Measurements from ENCODE around the gene TBC1D2.

TBC1D2 gene

DNA sequence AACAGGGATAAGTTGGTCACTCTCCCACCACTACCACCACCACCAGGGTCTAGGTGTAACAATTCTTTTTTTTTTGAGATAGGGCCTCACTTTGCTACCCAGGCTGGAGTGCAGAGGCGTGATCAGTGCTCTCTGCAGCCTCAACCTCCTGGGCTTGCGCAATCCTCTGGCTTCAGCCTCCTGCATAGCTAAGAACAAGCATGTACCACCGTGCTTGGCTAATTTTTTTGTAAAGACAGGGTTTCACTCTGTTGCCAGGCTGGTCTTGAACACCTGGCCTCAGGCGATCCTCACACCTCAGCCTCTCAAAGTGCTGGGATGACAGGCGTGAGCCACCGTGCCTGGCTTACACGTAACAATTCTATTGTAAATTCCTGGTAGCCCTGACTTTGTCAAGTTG lies 90.5 kb downstream of the TBC1D2 start:
- no peaks in the 10 kb centered on the region for H3K9me3 ChIP-seq (ENCODE audit: control insufficient read depth, low read length)
- no peaks in the 10 kb centered on the region for H3K36me3 ChIP-seq (ENCODE audit: control insufficient read depth, insufficient read depth, low read length)
- DNase-seq: no peak
- H3K4me1 ChIP-seq (ENCODE audit: control insufficient read depth, insufficient read depth, low read length, poor library complexity, severe bottlenecking): peaks cover 17% of the 10 kb centered on the region
- no peaks in the 10 kb centered on the region for H3K27me3 ChIP-seq (replicated peaks; ENCODE audit: control insufficient read depth, insufficient read depth, low read length, poor library complexity, severe bottlenecking)
- H3K4me3 ChIP-seq (ENCODE audit: insufficient read depth, low read depth, low read length, poor library complexity, severe bottlenecking): no peak overlapping the region
- H3K27ac ChIP-seq (ENCODE audit: insufficient read depth, low read length, poor library complexity, severe bottlenecking): no peak overlapping the region

DNA sequence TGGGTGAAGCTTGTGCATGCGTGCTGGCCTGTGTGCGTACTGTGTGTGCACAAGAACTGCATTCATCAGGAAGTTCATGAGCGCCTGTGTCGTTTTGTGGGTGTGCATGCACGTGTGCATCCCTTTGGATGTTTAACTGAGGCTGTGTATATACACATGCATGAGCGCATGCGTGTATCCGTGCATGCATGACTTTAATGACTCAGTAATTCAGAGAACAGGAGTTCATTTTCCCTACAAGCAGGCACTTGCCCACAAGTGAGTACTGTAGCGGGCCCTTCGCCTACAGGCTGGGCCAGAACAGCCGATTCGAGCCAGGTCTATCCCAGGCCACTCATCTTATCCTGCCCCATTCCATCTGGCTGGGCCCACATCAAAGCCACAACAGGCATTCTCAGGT lies 92.8 kb downstream of the TBC1D2 start:
- Histone ChIP-seq H3K4me1 (ENCODE audit: control insufficient read depth, insufficient read depth, low read length, poor library complexity, severe bottlenecking) (no peaks in the 10 kb centered on the region), H3K27me3 (replicated peaks; ENCODE audit: control insufficient read depth, insufficient read depth, low read length, poor library complexity, severe bottlenecking) (no peaks in the 10 kb centered on the region), H3K9me3 (ENCODE audit: control insufficient read depth, low read length) (no peaks in the 10 kb centered on the region), H3K27ac (ENCODE audit: insufficient read depth, low read length, poor library complexity, severe bottlenecking) (no peak overlapping the region), H3K4me3 (ENCODE audit: insufficient read depth, low read depth, low read length, poor library complexity, severe bottlenecking) (no peak overlapping the region), H3K36me3 (ENCODE audit: control insufficient read depth, insufficient read depth, low read length) (no peaks in the 10 kb centered on the region)
- no peak for DNase-seq

DNA sequence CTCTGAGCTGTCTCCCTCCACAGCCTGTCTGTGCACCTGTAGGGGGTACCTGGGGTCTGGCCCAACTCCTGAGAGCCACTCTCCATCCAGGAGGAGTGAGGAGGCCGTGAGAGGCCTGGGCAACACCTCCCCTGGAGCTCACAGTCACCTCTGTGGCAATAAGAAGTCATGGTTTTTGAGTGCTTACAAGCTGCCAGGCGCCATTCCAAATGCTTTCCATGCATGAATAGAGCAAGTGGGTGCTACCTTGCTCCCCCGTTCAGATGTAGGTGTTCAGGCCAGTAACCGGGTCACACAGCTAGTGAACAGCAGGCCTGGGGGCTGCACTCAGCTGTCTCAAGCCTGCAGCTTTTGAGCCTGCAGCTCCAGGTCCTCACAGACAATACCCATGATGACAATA lies 93.6 kb downstream of the TBC1D2 start:
- H3K36me3 ChIP-seq (ENCODE audit: control insufficient read depth, insufficient read depth, low read length): peaks cover 5% of the 10 kb centered on the region
- no peak overlapping the region for H3K27ac ChIP-seq (ENCODE audit: insufficient read depth, low read length, poor library complexity, severe bottlenecking)
- H3K4me1 ChIP-seq (ENCODE audit: control insufficient read depth, insufficient read depth, low read length, poor library complexity, severe bottlenecking): no peaks in the 10 kb centered on the region
- H3K4me3 ChIP-seq (ENCODE audit: insufficient read depth, low read depth, low read length, poor library complexity, severe bottlenecking): no peak overlapping the region
- no peak for DNase-seq
- H3K9me3 ChIP-seq (ENCODE audit: control insufficient read depth, low read length): no peaks in the 10 kb centered on the region
- no peaks in the 10 kb centered on the region for H3K27me3 ChIP-seq (replicated peaks; ENCODE audit: control insufficient read depth, insufficient read depth, low read length, poor library complexity, severe bottlenecking)

DNA sequence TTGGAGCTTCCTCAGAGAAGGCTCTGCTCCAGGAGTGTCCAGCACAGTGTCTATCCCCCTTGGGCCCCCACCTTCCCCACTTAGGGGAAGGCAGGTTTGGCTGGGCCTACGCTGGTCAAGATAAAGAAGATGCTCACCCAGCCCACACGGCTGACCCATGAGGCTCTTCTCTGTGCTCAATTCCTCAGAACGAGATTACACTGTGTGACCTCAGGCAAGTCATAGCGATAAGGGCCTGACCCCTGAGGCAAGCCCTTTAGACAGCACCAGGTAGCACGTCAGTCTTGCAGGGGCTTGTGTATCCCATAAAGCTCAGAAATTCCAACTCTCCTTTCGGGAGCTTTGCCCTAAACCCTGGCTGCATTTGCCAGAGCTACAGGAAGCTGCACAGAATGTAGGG lies 95.7 kb downstream of the TBC1D2 start:
- H3K4me3 ChIP-seq (ENCODE audit: insufficient read depth, low read depth, low read length, poor library complexity, severe bottlenecking): no peak overlapping the region
- no peak overlapping the region for H3K27ac ChIP-seq (ENCODE audit: insufficient read depth, low read length, poor library complexity, severe bottlenecking)
- DNase-seq: no peak
- H3K9me3 ChIP-seq (ENCODE audit: control insufficient read depth, low read length): no peaks in the 10 kb centered on the region
- peaks cover 9% of the 10 kb centered on the region for H3K36me3 ChIP-seq (ENCODE audit: control insufficient read depth, insufficient read depth, low read length)
- no peaks in the 10 kb centered on the region for H3K27me3 ChIP-seq (replicated peaks; ENCODE audit: control insufficient read depth, insufficient read depth, low read length, poor library complexity, severe bottlenecking)
- no peaks in the 10 kb centered on the region for H3K4me1 ChIP-seq (ENCODE audit: control insufficient read depth, insufficient read depth, low read length, poor library complexity, severe bottlenecking)

DNA sequence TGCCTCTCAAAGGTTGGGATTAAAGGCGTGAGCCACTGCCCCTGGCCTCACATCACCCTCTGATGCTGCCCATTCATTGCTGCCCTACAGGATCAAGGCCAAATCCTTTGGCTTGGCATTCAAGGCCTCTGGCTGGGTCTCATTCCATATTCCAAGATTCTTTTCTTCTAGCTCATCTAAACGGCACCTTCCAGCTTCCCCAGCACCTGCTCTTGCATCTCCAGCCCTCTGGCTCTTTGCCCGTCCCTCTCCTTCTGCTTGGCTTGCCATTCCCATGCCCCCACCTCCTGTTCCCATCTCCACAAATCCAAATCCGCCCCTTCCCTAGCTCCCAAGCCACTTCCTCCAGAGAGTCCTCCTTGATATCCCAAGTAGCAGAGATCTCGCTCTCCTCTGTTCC lies 96.1 kb downstream of the TBC1D2 start:
- DNase-seq: no peak

DNA sequence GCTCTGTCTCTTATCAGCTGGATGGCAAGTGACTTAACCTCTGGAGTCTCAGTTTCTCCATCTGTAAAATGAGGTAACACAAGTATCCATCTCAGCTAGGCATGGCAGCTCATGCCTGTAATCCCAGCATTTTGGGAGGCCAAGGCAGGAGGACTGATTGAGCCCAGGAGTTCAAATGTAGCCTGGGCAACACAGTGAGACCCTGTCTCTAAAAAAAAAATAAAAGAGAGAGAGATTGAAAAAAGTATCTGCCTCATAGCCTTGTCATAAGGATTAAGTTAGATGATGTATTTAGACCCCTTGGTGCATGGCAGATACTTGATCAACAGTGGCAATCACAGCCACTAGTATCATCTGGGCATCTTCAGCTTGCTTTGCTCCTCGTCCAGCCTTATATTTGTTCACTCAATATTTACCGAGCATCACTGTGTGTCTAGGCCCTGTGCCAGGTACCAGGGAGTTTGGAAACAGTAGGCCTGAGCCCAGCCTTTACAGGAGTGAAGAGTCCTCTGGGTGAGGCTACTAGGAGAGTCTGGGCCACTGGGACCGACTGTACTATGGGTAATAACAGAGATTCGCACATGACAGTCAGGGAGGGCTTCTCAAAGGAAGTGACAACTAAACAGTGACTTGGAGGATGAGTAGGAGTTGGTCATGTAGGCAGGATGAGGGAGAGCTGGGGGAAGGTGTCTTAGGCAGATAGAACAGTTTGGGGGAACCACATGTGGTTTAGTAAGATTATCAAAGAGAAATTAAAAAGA lies 97.2 kb downstream of the TBC1D2 start:
- Histone ChIP-seq H3K36me3 (ENCODE audit: control insufficient read depth, insufficient read depth, low read length) (peaks cover 9% of the 10 kb centered on the region), H3K27me3 (replicated peaks; ENCODE audit: control insufficient read depth, insufficient read depth, low read length, poor library complexity, severe bottlenecking) (no peaks in the 10 kb centered on the region)
- DNase-seq: no peak

More for the DNA sequence above, 96.1 kb downstream of the TBC1D2 start:
- Histone ChIP-seq H3K4me3 (ENCODE audit: insufficient read depth, low read depth, low read length, poor library complexity, severe bottlenecking) (no peak overlapping the region), H3K27me3 (replicated peaks; ENCODE audit: control insufficient read depth, insufficient read depth, low read length, poor library complexity, severe bottlenecking) (no peaks in the 10 kb centered on the region), H3K4me1 (ENCODE audit: control insufficient read depth, insufficient read depth, low read length, poor library complexity, severe bottlenecking) (no peaks in the 10 kb centered on the region), H3K36me3 (ENCODE audit: control insufficient read depth, insufficient read depth, low read length) (peaks cover 9% of the 10 kb centered on the region), H3K9me3 (ENCODE audit: control insufficient read depth, low read length) (no peaks in the 10 kb centered on the region), H3K27ac (ENCODE audit: insufficient read depth, low read length, poor library complexity, severe bottlenecking) (no peak overlapping the region)

GRCh38 chr9:98157372-98157771 lies 98.1 kb downstream of the TBC1D2 start:
- H3K27me3 ChIP-seq (replicated peaks; ENCODE audit: control insufficient read depth, insufficient read depth, low read length, poor library complexity, severe bottlenecking): no peaks in the 10 kb centered on the region
- no peak overlapping the region for H3K27ac ChIP-seq (ENCODE audit: insufficient read depth, low read length, poor library complexity, severe bottlenecking)
- DNase-seq: no peak
- peaks cover 9% of the 10 kb centered on the region for H3K36me3 ChIP-seq (ENCODE audit: control insufficient read depth, insufficient read depth, low read length)
- no peaks in the 10 kb centered on the region for H3K9me3 ChIP-seq (ENCODE audit: control insufficient read depth, low read length)
- no peak overlapping the region for H3K4me3 ChIP-seq (ENCODE audit: insufficient read depth, low read depth, low read length, poor library complexity, severe bottlenecking)
- no peaks in the 10 kb centered on the region for H3K4me1 ChIP-seq (ENCODE audit: control insufficient read depth, insufficient read depth, low read length, poor library complexity, severe bottlenecking)

More for the DNA sequence above, 97.2 kb downstream of the TBC1D2 start:
- Histone ChIP-seq H3K27ac (ENCODE audit: insufficient read depth, low read length, poor library complexity, severe bottlenecking) (no peak overlapping the region), H3K4me1 (ENCODE audit: control insufficient read depth, insufficient read depth, low read length, poor library complexity, severe bottlenecking) (no peaks in the 10 kb centered on the region), H3K4me3 (ENCODE audit: insufficient read depth, low read depth, low read length, poor library complexity, severe bottlenecking) (no peak overlapping the region), H3K9me3 (ENCODE audit: control insufficient read depth, low read length) (no peaks in the 10 kb centered on the region)

- H3K9me3 ChIP-seq (ENCODE audit: control insufficient read depth, low read length): no peaks in the 10 kb centered on the region
- H3K4me3 ChIP-seq (ENCODE audit: insufficient read depth, low read depth, low read length, poor library complexity, severe bottlenecking): no peak overlapping the region
- H3K27me3 ChIP-seq (replicated peaks; ENCODE audit: control insufficient read depth, insufficient read depth, low read length, poor library complexity, severe bottlenecking): no peaks in the 10 kb centered on the region
- H3K4me1 ChIP-seq (ENCODE audit: control insufficient read depth, insufficient read depth, low read length, poor library complexity, severe bottlenecking): no peaks in the 10 kb centered on the region
- peaks cover 9% of the 10 kb centered on the region for H3K36me3 ChIP-seq (ENCODE audit: control insufficient read depth, insufficient read depth, low read length)
- DNase-seq: no peak
- H3K27ac ChIP-seq (ENCODE audit: insufficient read depth, low read length, poor library complexity, severe bottlenecking): no peak overlapping the region
Measured at GRCh38 chr9:98154678-98155077, 100.8 kb downstream of the TBC1D2 start.

GRCh38 chr9:98152526-98152925 lies 102.9 kb downstream of the TBC1D2 start:
- H3K9me3 ChIP-seq (ENCODE audit: control insufficient read depth, low read length): no peaks in the 10 kb centered on the region
- no peak overlapping the region for H3K4me3 ChIP-seq (ENCODE audit: insufficient read depth, low read depth, low read length, poor library complexity, severe bottlenecking)
- H3K4me1 ChIP-seq (ENCODE audit: control insufficient read depth, insufficient read depth, low read length, poor library complexity, severe bottlenecking): no peaks in the 10 kb centered on the region

DNA sequence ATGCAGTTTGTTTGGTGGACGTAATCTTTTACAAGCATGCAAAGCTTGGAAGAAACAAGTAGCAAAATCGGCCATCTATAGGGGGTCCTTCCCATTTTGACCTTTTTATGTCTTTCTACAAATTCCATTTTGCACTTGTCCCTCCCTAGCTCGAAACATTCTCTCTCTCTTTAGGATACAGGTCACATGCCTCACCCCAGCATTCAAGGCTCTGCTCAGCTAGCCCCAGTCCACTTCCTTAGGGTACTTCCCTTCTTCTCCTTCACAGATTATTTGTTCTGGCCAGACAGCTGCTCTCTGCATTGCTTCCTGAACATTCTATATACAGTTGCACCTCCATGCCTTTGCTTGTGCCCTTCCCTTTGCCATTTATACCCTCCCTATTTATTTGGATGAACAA lies 104.7 kb downstream of the TBC1D2 start:
- H3K27me3 ChIP-seq (replicated peaks; ENCODE audit: control insufficient read depth, insufficient read depth, low read length, poor library complexity, severe bottlenecking): no peaks in the 10 kb centered on the region
- H3K27ac ChIP-seq (ENCODE audit: insufficient read depth, low read length, poor library complexity, severe bottlenecking): no peak overlapping the region
- no peak for DNase-seq
- H3K4me1 ChIP-seq (ENCODE audit: control insufficient read depth, insufficient read depth, low read length, poor library complexity, severe bottlenecking): no peaks in the 10 kb centered on the region
- H3K9me3 ChIP-seq (ENCODE audit: control insufficient read depth, low read length): no peaks in the 10 kb centered on the region
- no peaks in the 10 kb centered on the region for H3K36me3 ChIP-seq (ENCODE audit: control insufficient read depth, insufficient read depth, low read length)
- H3K4me3 ChIP-seq (ENCODE audit: insufficient read depth, low read depth, low read length, poor library complexity, severe bottlenecking): no peak overlapping the region

More at GRCh38 chr9:98152526-98152925, 102.9 kb downstream of the TBC1D2 start:
- Histone ChIP-seq H3K27me3 (replicated peaks; ENCODE audit: control insufficient read depth, insufficient read depth, low read length, poor library complexity, severe bottlenecking) (no peaks in the 10 kb centered on the region), H3K27ac (ENCODE audit: insufficient read depth, low read length, poor library complexity, severe bottlenecking) (no peak overlapping the region), H3K36me3 (ENCODE audit: control insufficient read depth, insufficient read depth, low read length) (peaks cover 9% of the 10 kb centered on the region)
- no peak for DNase-seq
